A549 treated with DMSO at 1 μM for 4 hours (cell line): ENCODE measurements around the gene TRIM28. TPM values are rescaled to one million over a fixed set of nuclear protein-coding genes. Genes with fewer than 3 reads are reported as not detected.

Experiments used
- total RNA-seq: library from RNA; stranded (reverse); fragments of 200-300 nt; extraction: Qiagen RNA extraction; gene quantifications from 5 replicates; pipeline ENCODE4 v1.2.3, GENCODE V29; 2022; ENCODE audit warnings: low read depth

TRIM28 gene
- 659 to 835 TPM (median 753 TPM) in 5 replicates for total RNA-seq

GRCh38 chr19:58543826-58544590, at the start of gene TRIM28:
TSS of gene TRIM28 (plus strand) at chr19:58544064. CDS start at chr19:58544758, 694 bp downstream.

GRCh38 chr19:58511353-58512208, 32.3 kb upstream of the TRIM28 start, which contains the start of gene SLC27A5:
TSS of gene SLC27A5 (minus strand) at chr19:58511992. CDS start at chr19:58511955, 37 bp downstream.

GRCh38 chr19:58519355-58520256, 24.3 kb upstream of the TRIM28 start, which contains the start of gene ZBTB45:
TSS of gene ZBTB45 (minus strand) at chr19:58519810. CDS start at chr19:58517673, 2,137 bp downstream.

GRCh38 chr19:58554494-58555368, 10.9 kb downstream of the TRIM28 start, which contains the start of gene CHMP2A:
TSS of gene CHMP2A (minus strand) at chr19:58555105. CDS start at chr19:58554212, 893 bp downstream.

GRCh38 chr19:58558066-58558622, 14.3 kb downstream of the TRIM28 start, which contains the start of gene UBE2M:
TSS of gene UBE2M (minus strand) at chr19:58558611. CDS start at chr19:58558381, 230 bp downstream.

GRCh38 chr19:58572818-58573657, 29.2 kb downstream of the TRIM28 start, which contains the start of gene MZF1:
TSS of gene MZF1 (minus strand) at chr19:58573335. CDS start at chr19:58571389, 1,946 bp downstream.

Other genes with a start within 250 kb of the TRIM28 start
- gene ERVK3-1, start 238.7 kb upstream of the TRIM28 start, total RNA-seq = 90.7 to 110 TPM (median 98.8 TPM) in 5 replicates
- gene ZSCAN22, start 217.1 kb upstream of the TRIM28 start, total RNA-seq = 2.1 to 3.3 TPM (median 2.9 TPM) in 5 replicates
- gene A1BG, start 190.6 kb upstream of the TRIM28 start, total RNA-seq = 9.9 to 13.7 TPM (median 12.2 TPM) in 5 replicates
- 0.80 to 1.7 TPM (median 1.5 TPM) in 5 replicates for gene ZNF497, start 181.3 kb upstream of the TRIM28 start, total RNA-seq
- 1.1 to 1.5 TPM (median 1.2 TPM) in 5 replicates for gene ZNF837, start 163.0 kb upstream of the TRIM28 start, total RNA-seq
- gene RPS5, start 156.8 kb upstream of the TRIM28 start, total RNA-seq = 2,263 to 2,574 TPM (median 2,501 TPM) in 5 replicates
- gene RNF225, start 148.4 kb upstream of the TRIM28 start, total RNA-seq = 0.13 to 0.22 TPM in 2 of 5 replicates, not detected in the others
- 18.6 to 22.4 TPM (median 18.8 TPM) in 5 replicates for gene ZNF584, start 135.4 kb upstream of the TRIM28 start, total RNA-seq
- gene ZNF132, start 103.9 kb upstream of the TRIM28 start, total RNA-seq = 0.07 to 0.16 TPM (median 0.08 TPM) in 4 of 5 replicates, not detected in the other
- gene ZNF324B, start 92.4 kb upstream of the TRIM28 start, total RNA-seq = 7.4 to 8.4 TPM (median 7.8 TPM) in 5 replicates
- 9.1 to 11.9 TPM (median 9.7 TPM) in 5 replicates for gene ZNF324, start 77.0 kb upstream of the TRIM28 start, total RNA-seq
- gene ZNF446, start 67.7 kb upstream of the TRIM28 start, total RNA-seq = 11.7 to 14.6 TPM (median 13.1 TPM) in 5 replicates
- gene SLC27A5, start 32.1 kb upstream of the TRIM28 start, total RNA-seq = 24.4 to 34.2 TPM (median 28.6 TPM) in 5 replicates
- 11.6 to 19.5 TPM (median 16.8 TPM) in 5 replicates for gene ZBTB45, start 24.3 kb upstream of the TRIM28 start, total RNA-seq
- gene CHMP2A, start 11.0 kb downstream of the TRIM28 start, total RNA-seq = 183 to 204 TPM (median 191 TPM) in 5 replicates
- gene UBE2M, start 14.5 kb downstream of the TRIM28 start, total RNA-seq = 135 to 153 TPM (median 147 TPM) in 5 replicates
- 12.5 to 18.1 TPM (median 16.9 TPM) in 5 replicates for gene MZF1, start 29.3 kb downstream of the TRIM28 start, total RNA-seq